Body of pancreas (tissue), 4 donors: Measurements from ENCODE around the gene GFRA1.

Experiments
- POLR2A ChIP-seq, 3 donors: fragments of 450-650 bp; IDR thresholded peaks; one replicate each; pipeline ENCODE4 v1.6.1; 2016; ENCODE audit warnings: antibody characterized with exemption in 3 of 3, mild to moderate bottlenecking in 2 of 3
- TF ChIP-seq, protein P1 (sequence below), 7 experiments: fragments of 450-650 bp in 4 of 7; fragments of 200-600 bp in 3 of 7; sonication (generic) in 3 of 7; IDR thresholded peaks; one replicate each; pipeline ENCODE4 v1.5.1; 2016 to 2019; ENCODE audit warnings: antibody characterized with exemption in 7 of 7

DNA sequence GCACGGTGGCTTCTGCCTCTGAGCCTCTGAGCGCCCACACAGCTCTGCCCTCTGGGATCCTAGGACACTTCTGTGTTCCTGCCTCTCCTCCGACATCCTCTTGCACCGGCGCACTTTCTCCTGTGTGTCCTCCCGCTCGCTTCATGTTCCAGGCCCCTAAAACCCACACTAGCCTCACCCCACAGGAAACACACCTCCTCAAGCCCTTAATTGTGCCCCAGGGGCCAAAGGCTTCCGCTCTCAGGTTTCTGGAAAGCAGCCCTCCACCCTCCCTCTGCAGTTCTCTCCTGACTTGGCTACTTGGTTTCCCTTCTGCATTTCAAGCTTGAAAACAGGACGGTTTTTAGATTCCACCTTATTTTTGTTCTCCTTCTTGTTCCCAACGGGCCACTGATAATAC lies 7.3 kb downstream of the GFRA1 start:
- TF ChIP-seq, protein P1, sequence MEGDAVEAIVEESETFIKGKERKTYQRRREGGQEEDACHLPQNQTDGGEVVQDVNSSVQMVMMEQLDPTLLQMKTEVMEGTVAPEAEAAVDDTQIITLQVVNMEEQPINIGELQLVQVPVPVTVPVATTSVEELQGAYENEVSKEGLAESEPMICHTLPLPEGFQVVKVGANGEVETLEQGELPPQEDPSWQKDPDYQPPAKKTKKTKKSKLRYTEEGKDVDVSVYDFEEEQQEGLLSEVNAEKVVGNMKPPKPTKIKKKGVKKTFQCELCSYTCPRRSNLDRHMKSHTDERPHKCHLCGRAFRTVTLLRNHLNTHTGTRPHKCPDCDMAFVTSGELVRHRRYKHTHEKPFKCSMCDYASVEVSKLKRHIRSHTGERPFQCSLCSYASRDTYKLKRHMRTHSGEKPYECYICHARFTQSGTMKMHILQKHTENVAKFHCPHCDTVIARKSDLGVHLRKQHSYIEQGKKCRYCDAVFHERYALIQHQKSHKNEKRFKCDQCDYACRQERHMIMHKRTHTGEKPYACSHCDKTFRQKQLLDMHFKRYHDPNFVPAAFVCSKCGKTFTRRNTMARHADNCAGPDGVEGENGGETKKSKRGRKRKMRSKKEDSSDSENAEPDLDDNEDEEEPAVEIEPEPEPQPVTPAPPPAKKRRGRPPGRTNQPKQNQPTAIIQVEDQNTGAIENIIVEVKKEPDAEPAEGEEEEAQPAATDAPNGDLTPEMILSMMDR (IDR thresholded peaks at IDR 0.05): no peak
- TF ChIP-seq POLR2A (IDR thresholded peaks at IDR 0.05): no peak
